ENCODE measurements around the gene TEAD1. TPM values are rescaled to one million over a fixed set of nuclear protein-coding genes. Genes with fewer than 3 reads are reported as not detected.
A peak's percentile ranks its signal among the peaks of the same experiment; 100 is the strongest.

TEAD1 gene
- total RNA-seq, 2 donors from 2014 or later = 76.4 to 94.4 TPM

- H3K9me3 Mint-ChIP-seq = peaks cover 8% of the 10 kb centered on the region
- no peak for TF ChIP-seq CTCF (conservative IDR thresholded peaks at IDR 0.05)
- H3K4me1 Mint-ChIP-seq = no peaks in the 10 kb centered on the region
- DNase-seq = no peak
- no peak overlapping the region for H3K9ac ChIP-seq (ENCODE audit: extremely low read depth, low read length, poor library complexity, severe bottlenecking)
- H3K4me3 ChIP-seq (ENCODE audit: low read length) = no peak overlapping the region
- H3K27me3 Mint-ChIP-seq (ENCODE audit: insufficient read depth) = peaks cover 14% of the 10 kb centered on the region
- H3K27ac Mint-ChIP-seq = no peak overlapping the region
- H3K27ac ChIP-seq (ENCODE audit: low read depth, low read length) = no peak overlapping the region
- no peaks in the 10 kb centered on the region for H3K4me1 ChIP-seq (ENCODE audit: control insufficient read depth, insufficient read depth, low read length)
- H3K36me3 Mint-ChIP-seq (ENCODE audit: low read depth) = no peaks in the 10 kb centered on the region
- H3K27me3 ChIP-seq (ENCODE audit: control insufficient read depth, insufficient read depth, low read length, poor library complexity, severe bottlenecking) = peaks cover 1% of the 10 kb centered on the region
- 87 to 100% methylated on average over 1 to 3 of the region's 3 CpGs for WGBS, 2 experiments (ENCODE audit: insufficient coverage in 1 of 2, insufficient read length in 1 of 2)
- peaks cover 4% of the 10 kb centered on the region for H3K9me3 ChIP-seq (ENCODE audit: control insufficient read depth, low read length)
- no peak overlapping the region for H3K4me3 Mint-ChIP-seq
- H3K36me3 ChIP-seq (ENCODE audit: control insufficient read depth, insufficient read depth, low read length) = no peaks in the 10 kb centered on the region
Observed at GRCh38 chr11:12669930-12670329, 4.3 kb upstream of the TEAD1 start.

- Histone ChIP-seq H3K4me1 (ENCODE audit: control insufficient read depth, insufficient read depth, low read length) (no peaks in the 10 kb centered on the region), H3K36me3 (ENCODE audit: control insufficient read depth, insufficient read depth, low read length) (no peaks in the 10 kb centered on the region), H3K27me3 (ENCODE audit: control insufficient read depth, insufficient read depth, low read length, poor library complexity, severe bottlenecking) (no peaks in the 10 kb centered on the region), H3K9ac (ENCODE audit: extremely low read depth, low read length, poor library complexity, severe bottlenecking) (no peak overlapping the region), H3K27ac (ENCODE audit: low read depth, low read length) (no peak overlapping the region), H3K9me3 (ENCODE audit: control insufficient read depth, low read length) (peaks cover 4% of the 10 kb centered on the region), H3K4me3 (ENCODE audit: low read length) (no peak overlapping the region)
- WGBS, 2 experiments (ENCODE audit: insufficient coverage in 1 of 2, insufficient read length in 1 of 2) = 92 to 100% methylated on average over 2 to 6 of the region's 6 CpGs
- no peaks in the 10 kb centered on the region for H3K36me3 Mint-ChIP-seq (ENCODE audit: low read depth)
- no peak overlapping the region for H3K4me3 Mint-ChIP-seq
- peaks cover 9% of the 10 kb centered on the region for H3K27me3 Mint-ChIP-seq (ENCODE audit: insufficient read depth)
- peaks cover 8% of the 10 kb centered on the region for H3K9me3 Mint-ChIP-seq
- H3K27ac Mint-ChIP-seq = no peak overlapping the region
- no peak for TF ChIP-seq CTCF (conservative IDR thresholded peaks at IDR 0.05)
- peaks cover 7% of the 10 kb centered on the region for H3K4me1 Mint-ChIP-seq
- no peak for DNase-seq
Observed at GRCh38 chr11:12671370-12671769, 2.9 kb upstream of the TEAD1 start.

GRCh38 chr11:12673601-12673923 lies 659 bp upstream of the TEAD1 start:
- DNase-seq = no peak
- Histone ChIP-seq H3K4me3 (ENCODE audit: low read length) (peak overlapping the region; percentile 78), H3K27me3 (ENCODE audit: control insufficient read depth, insufficient read depth, low read length, poor library complexity, severe bottlenecking) (no peaks in the 10 kb centered on the region), H3K9me3 (ENCODE audit: control insufficient read depth, low read length) (no peaks in the 10 kb centered on the region), H3K27ac (ENCODE audit: low read depth, low read length) (peak overlapping the region; percentile 84), H3K4me1 (ENCODE audit: control insufficient read depth, insufficient read depth, low read length) (peaks cover 7% of the 10 kb centered on the region), H3K9ac (ENCODE audit: extremely low read depth, low read length, poor library complexity, severe bottlenecking) (peak overlapping the region; percentile 62), H3K36me3 (ENCODE audit: control insufficient read depth, insufficient read depth, low read length) (peaks cover 5% of the 10 kb centered on the region)
- H3K9me3 Mint-ChIP-seq = peaks cover 4% of the 10 kb centered on the region
- 35 to 65% methylated on average over 3 to 12 of the region's 12 CpGs for WGBS, 2 experiments (ENCODE audit: insufficient coverage in 1 of 2, insufficient read length in 1 of 2)
- peaks cover 2% of the 10 kb centered on the region for H3K36me3 Mint-ChIP-seq (ENCODE audit: low read depth)
- peaks cover 27% of the 10 kb centered on the region for H3K4me1 Mint-ChIP-seq
- peak overlapping the region; percentile 92 for H3K27ac Mint-ChIP-seq
- no peak for TF ChIP-seq CTCF (conservative IDR thresholded peaks at IDR 0.05)
- H3K27me3 Mint-ChIP-seq (ENCODE audit: insufficient read depth) = peaks cover 9% of the 10 kb centered on the region
- H3K4me3 Mint-ChIP-seq = peak overlapping the region; percentile 91
